ENCODE data around the gene RHOA.
"Not testable (repeated sequence)": the region's sequence is repeated elsewhere in the genome, so short reads cannot be mapped to it uniquely, and the experiment has no call there.

DNA sequence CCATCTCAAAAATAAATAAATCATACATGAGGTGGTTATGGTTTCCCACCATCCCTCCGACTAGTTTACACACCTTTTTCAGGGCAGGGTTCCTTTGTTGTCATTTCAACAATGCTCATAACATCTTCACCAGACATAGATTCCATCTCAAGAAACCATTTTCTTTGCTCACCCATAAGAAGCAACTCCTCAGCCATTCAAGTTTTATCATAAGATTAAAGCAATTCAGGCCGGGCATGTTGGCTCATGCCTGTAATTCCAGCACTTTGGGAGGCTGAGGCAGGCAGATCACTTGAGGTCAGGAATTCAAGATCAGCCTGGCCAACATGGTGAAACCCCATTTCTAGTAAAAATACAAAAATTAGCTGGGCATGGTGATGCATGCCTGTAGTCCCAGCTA, 83.4 kb downstream of the RHOA start:
- TF ChIP-seq, protein P1, sequence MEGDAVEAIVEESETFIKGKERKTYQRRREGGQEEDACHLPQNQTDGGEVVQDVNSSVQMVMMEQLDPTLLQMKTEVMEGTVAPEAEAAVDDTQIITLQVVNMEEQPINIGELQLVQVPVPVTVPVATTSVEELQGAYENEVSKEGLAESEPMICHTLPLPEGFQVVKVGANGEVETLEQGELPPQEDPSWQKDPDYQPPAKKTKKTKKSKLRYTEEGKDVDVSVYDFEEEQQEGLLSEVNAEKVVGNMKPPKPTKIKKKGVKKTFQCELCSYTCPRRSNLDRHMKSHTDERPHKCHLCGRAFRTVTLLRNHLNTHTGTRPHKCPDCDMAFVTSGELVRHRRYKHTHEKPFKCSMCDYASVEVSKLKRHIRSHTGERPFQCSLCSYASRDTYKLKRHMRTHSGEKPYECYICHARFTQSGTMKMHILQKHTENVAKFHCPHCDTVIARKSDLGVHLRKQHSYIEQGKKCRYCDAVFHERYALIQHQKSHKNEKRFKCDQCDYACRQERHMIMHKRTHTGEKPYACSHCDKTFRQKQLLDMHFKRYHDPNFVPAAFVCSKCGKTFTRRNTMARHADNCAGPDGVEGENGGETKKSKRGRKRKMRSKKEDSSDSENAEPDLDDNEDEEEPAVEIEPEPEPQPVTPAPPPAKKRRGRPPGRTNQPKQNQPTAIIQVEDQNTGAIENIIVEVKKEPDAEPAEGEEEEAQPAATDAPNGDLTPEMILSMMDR (conservative IDR thresholded peaks at IDR 0.05; ENCODE audit: low read depth, low read length), result not testable (repeated sequence)
- TF ChIP-seq EZH2 (IDR thresholded peaks at IDR 0.05; ENCODE audit: low read length, unreplicated experiment); EZH2phosphoT487 (IDR thresholded peaks at IDR 0.05; ENCODE audit: borderline replicate concordance, low read length): not testable (repeated sequence)

Data from PC-3 (cell line).